ENCODE measurements around the gene ARG1.

ARG1 gene

DNA sequence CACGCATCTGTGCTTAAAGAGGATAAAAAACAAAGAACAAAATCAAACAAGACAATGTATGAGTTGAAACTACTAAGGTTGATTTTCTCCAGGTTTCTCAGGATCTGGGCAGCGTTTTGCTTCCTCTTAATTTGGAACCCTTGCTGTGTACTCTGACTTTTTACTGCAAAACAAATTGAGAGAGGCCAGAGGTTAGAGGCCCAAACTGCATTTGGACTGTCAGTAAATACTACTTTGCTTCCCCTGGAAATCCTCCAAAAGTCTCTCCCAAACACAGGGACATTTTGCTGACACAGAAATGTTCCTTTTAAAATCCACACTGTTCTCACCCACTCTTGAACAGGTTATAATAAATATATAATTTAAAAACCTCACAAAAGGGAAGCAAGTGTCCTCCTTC, 1.1 kb downstream of the ARG1 start:
- TF ChIP-seq, protein P1, sequence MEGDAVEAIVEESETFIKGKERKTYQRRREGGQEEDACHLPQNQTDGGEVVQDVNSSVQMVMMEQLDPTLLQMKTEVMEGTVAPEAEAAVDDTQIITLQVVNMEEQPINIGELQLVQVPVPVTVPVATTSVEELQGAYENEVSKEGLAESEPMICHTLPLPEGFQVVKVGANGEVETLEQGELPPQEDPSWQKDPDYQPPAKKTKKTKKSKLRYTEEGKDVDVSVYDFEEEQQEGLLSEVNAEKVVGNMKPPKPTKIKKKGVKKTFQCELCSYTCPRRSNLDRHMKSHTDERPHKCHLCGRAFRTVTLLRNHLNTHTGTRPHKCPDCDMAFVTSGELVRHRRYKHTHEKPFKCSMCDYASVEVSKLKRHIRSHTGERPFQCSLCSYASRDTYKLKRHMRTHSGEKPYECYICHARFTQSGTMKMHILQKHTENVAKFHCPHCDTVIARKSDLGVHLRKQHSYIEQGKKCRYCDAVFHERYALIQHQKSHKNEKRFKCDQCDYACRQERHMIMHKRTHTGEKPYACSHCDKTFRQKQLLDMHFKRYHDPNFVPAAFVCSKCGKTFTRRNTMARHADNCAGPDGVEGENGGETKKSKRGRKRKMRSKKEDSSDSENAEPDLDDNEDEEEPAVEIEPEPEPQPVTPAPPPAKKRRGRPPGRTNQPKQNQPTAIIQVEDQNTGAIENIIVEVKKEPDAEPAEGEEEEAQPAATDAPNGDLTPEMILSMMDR (IDR thresholded peaks at IDR 0.05) = no peak

DNA sequence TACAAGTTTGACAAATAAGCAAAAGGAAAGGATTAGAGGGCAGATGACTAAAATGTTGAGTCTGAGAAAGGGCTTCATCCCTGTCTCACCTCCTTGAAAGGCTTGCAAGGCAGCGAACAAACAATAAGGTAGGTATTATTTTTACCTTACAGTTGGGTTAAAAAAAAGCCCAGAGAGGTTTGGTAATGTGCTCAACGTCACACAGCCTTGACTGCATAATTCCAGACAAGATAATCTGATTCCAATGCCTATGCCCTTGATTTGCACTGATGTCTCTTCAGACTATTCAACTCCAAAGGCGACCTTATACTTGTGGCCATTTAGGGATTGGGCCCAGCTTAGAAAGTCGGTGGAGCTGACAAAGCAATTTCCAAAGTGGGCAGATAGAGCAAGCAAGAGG, 1.7 kb downstream of the ARG1 start:
- TF ChIP-seq, protein P1 (IDR thresholded peaks at IDR 0.05) = no peak

GRCh38 chr6:131575834-131576478, 2.9 kb downstream of the ARG1 start:
- TF ChIP-seq, protein P1 (IDR thresholded peaks at IDR 0.05) = no peak

DNA sequence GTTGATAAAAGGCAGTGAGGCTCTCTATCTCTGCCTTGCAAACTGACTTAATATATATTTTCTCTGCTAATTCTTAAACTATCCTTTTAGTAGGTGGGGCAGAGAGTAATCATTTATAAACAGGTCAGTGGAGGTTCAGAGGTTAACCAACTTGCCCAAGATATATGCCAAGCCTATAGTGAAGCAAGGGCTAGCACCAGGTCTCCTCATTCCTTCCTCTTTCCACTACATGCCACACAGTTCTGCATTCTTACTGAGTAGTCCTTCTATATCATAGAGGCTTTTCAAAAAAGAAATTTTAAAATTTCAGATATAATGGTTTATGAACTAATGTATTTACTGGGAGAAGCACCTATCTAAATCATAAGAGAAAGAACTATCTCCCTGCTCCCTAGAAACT, 8.5 kb downstream of the ARG1 start:
- TF ChIP-seq, protein P1 (IDR thresholded peaks at IDR 0.05) = no peak

DNA sequence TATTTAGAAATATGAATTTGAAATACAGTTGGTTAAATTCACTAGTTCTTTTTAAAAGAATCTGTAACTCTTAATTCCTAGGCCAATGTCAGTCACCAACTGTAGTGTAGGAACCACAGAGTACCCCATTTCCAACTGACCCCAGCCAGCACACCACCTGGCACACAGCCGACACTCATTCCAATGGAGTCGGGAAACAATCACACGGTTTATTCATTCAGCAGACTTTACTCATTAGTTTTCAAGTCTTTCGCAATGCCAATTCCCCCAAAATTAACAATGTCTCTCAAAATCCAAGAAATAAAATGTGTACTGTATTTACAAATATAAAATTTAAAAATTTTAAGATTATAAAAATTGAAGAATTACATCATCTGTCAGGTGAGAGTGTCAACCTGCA, 13.5 kb downstream of the ARG1 start:
- TF ChIP-seq, protein P1 (IDR thresholded peaks at IDR 0.05) = no peak

DNA sequence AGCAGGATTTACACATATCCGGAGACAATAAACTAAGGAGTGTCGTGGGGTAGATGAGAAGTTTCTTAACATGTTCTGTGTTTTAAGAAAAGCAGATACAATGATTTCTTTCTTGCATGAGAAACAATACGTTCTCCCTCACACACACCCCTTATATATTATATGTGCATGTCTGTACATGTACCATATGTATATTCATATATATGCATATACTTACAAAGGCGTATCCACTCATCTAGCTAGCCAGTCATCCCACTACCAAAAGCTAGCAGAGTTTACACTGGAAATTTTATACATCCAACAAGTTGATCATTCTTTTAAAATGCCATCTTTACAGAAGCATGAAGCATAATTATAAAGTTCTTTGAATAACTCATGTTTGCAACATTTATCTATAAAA, 14.9 kb downstream of the ARG1 start:
- TF ChIP-seq, protein P1 (IDR thresholded peaks at IDR 0.05) = no peak

DNA sequence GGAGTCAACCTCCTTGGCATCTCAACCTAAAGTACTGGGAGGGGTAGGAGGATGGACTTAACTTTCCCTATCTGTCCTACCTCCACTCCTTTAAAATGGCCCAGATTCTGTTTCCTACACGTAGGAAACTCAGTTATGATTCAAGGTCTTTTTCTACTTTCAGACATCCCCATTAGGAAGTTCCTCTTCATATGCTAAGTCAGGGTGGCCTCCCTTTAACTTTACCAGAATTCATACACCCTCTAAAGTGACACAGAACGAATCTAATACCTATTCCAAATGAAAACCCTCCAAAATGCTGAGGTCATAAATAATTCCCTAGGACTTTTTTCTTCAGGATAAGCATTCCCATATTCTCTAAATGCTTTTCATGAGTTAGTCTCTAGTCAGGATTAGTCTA, 15.6 kb downstream of the ARG1 start:
- TF ChIP-seq, protein P1 (IDR thresholded peaks at IDR 0.05) = no peak

- TF ChIP-seq, protein P1 (IDR thresholded peaks at IDR 0.05) = no peak
Observed at GRCh38 chr6:131592935-131593334, 19.9 kb downstream of the ARG1 start.
